ENCODE data around the gene MSGN1.

Gene MSGN1

DNA sequence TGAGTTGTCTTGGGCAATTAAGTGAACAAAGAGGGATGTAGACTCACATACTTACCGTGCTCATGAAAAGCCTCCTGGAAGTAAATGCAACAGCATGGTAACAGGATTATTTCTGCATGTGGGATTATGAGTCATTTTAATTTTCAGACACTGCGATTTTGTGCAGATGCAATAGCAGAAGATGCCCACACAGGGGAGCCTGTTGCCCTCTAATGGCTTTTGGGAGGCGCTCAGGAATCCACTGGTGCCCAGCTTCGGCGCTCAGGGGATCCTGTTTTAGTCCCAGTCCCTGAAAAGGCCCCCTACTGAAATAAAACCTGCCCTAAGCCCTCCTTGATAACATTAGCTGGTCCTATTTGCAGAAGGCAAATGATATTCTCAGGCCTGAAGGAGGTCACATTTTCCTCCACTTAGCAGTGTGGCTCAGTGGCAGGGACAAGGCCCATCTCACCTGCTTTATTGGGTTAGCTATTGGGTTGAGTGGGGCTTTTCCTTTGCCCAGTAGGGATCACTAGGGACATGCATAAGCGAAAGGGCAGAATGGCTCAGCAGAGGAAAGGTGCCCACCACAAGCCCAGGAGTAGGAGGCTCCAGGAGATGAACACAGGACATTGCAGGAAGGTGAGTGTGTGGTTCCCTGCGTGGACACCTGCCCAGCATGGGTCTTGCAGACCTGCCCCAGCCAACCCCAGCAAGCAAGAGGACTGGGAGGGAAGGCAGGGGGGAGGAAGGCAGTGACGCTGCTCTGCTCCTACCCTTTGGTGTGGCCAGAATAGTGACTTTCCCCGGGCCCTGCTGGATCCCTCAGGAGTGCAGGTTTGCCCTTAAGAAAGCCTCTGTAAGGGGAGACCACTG, 35.7 kb downstream of the MSGN1 start:
- no peak for TF ChIP-seq GATA3 (IDR thresholded peaks at IDR 0.05; ENCODE audit: low read depth, low read length)
- TF ChIP-seq GATA2 (IDR thresholded peaks at IDR 0.05; ENCODE audit: low read depth, low read length), result no peak

DNA sequence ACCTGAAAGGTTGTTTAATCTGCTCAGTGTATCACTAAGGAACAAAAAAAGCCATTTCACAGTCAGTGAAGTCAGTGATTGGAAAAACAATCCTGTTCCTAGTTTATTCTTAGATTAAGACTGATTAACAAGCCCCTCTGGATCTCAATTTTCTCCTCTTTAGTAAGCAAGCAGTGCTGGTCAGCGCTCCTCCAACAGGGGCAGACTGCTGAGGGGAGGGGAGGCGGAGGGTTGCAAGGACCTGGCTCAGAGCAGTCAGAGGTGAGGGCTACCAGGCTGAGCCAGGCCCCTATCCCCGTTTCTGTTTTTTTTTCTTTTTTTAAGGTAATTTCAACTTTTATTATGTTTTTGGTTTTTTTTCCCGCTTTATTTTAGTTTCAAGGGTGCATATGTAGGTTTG, 37.5 kb downstream of the MSGN1 start:
- TF ChIP-seq GATA3 (IDR thresholded peaks at IDR 0.05; ENCODE audit: low read depth, low read length) (no peak), GATA2 (IDR thresholded peaks at IDR 0.05; ENCODE audit: low read depth, low read length) (no peak)

DNA sequence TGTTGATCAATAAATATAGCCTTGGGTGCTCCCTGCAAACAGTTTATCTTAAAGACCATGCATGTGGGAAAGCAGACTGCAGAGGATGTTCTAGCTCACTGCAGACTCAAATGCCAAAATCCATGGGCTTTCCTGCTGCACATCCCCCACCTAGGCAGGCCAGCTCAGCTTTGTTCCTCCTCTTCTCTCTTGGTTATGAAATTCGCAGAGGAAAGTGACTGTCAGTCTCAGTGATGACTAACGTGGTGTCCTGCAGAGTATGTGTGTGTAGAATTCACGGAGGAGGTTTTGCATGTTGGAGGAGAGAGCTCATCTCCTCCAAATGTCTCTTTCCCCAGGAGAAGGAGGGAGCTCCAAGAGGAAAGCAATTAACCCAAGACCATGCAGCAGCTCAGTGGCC, 40.8 kb downstream of the MSGN1 start:
- no peak for TF ChIP-seq GATA3 (IDR thresholded peaks at IDR 0.05; ENCODE audit: low read depth, low read length)
- no peak for TF ChIP-seq GATA2 (IDR thresholded peaks at IDR 0.05; ENCODE audit: low read depth, low read length)

DNA sequence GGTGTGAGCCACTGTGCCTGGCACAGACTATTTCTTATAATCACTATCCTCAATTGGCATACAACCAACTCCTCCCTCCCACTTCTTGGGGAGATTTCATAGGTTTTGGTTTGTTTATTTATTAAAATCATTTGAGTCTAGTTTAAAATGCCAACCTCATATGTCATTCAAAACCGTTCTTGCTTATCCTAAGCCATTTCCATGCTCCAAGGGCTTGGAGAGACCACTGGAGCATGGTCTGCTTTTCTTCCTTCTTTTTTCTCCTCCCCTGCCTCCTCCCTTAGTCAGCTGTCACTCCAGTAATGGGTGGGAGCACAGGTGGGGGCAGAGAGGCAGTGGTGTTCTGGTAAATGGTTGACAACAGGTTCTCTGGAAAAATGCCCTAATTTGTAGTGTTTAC, 41.8 kb downstream of the MSGN1 start:
- no peak for TF ChIP-seq GATA2 (IDR thresholded peaks at IDR 0.05; ENCODE audit: low read depth, low read length)
- no peak for TF ChIP-seq GATA3 (IDR thresholded peaks at IDR 0.05; ENCODE audit: low read depth, low read length)

DNA sequence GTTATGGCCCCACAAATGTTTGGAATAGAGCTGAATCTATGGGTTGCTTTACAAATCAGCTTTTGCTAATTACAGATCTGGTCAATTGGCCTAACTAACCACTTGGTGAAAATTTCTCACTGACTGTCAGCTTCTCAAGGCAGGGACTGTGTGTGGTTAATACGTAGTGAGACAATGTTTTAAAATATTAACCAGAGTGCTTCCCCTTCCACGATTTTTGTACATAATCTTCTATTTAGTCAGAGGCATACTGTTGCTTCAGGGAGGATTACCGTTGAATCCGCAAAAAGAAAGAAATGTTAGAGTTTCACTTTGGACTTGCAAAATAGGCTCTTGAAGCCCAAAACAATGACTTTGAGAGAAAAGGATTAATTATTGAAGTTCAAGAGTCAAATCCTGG, 47.3 kb downstream of the MSGN1 start:
- TF ChIP-seq GATA2 (IDR thresholded peaks at IDR 0.05; ENCODE audit: low read depth, low read length), result no peak
- TF ChIP-seq GATA3 (IDR thresholded peaks at IDR 0.05; ENCODE audit: low read depth, low read length), result no peak

DNA sequence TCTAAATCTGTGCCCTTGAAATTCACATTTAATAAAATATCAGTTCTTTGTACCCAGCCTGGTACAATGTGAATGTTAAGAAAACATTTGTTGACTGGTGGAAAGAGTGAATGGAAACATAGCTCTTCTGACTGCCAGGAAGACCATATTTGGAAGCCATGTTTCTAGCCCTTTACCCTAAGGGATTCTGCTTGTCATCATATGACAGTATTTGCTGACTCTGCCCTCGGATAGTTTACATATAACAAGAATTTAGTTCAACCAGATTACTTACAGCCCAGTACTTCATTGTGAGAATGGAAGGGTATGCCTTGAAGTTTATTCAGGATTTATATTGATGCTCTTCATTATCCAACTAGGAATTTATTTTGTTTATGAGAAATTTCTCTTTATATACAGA, 48.4 kb downstream of the MSGN1 start:
- TF ChIP-seq GATA3 (IDR thresholded peaks at IDR 0.05; ENCODE audit: low read depth, low read length) (no peak), GATA2 (IDR thresholded peaks at IDR 0.05; ENCODE audit: low read depth, low read length) (no peak)

DNA sequence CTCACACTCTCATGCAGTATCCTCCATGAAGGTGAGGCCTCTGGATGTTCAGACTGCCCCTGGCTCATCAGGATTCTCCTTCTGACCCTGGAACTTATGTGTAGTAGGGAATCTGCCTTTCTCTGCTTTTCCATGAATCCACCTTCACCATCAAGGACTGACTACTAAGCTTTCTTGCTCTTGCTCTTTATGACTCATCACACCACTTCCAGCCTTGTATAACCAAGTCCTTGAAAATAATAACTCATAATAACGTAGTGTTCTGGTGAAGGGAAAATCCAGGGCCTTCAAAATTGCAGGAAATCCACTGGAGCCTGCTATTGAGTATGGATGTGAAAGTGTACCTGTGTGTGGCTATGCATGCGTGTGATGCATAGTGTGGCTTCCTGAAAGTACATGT, 50.9 kb downstream of the MSGN1 start:
- no peak for TF ChIP-seq GATA2 (IDR thresholded peaks at IDR 0.05; ENCODE audit: low read depth, low read length)
- no peak for TF ChIP-seq GATA3 (IDR thresholded peaks at IDR 0.05; ENCODE audit: low read depth, low read length)

Data from SH-SY5Y (cell line).